ENCODE data around the gene MINDY3.

Gene MINDY3

DNA sequence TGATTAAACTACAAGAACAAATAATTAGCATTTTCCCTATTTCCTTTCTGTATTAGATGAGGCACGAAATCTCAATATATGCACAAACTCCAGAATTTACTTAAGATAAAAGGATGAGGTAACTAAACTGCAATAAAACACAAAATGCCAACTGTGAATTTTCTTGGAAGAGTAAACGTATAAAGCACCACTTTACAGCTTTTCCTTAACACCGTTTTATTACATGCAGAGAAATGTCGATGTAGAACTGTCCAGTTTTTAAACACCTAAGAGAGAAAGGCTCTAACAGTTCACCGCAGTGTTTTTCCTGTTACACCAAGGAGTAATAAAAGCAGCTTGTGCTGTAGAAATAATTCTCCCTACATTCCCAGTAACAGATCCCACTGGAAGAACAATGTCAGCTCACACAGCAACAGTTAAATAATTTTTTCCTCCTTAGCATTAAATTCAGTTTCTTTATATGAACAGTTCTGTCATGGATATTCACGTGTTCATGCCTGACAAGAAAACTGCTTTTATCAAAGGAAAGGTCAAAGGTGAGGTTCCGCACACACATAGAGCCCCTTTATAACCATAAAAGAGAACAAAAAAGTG lies 52.0 kb downstream of the MINDY3 start:
- Histone ChIP-seq H3K9ac (ENCODE audit: low read length in 2 of 2) (no peak overlapping the region), H3K9me3 (ENCODE audit: control insufficient read depth in 2 of 2, low read length in 2 of 2) (no peaks in the 10 kb centered on the region), H3K4me3 (ENCODE audit: low read length in 2 of 2) (no peak overlapping the region), H3K4me1 (ENCODE audit: control insufficient read depth, insufficient read depth, low read length) (no peaks in the 10 kb centered on the region), H3K36me3 (ENCODE audit: control insufficient read depth in 2 of 2, insufficient read depth in 2 of 2, low read length in 2 of 2) (peaks cover 0 to 15% of the 10 kb centered on the region in 2 donors), H3K27me3 (ENCODE audit: control insufficient read depth in 1 of 2, insufficient read depth in 2 of 2, low read length in 2 of 2) (no peaks in the 10 kb centered on the region), H3K27ac (ENCODE audit: low read length) (no peak overlapping the region)

GRCh38 chr10:15805395-15806058 lies 54.8 kb downstream of the MINDY3 start:
- Histone ChIP-seq H3K9ac (ENCODE audit: low read length in 2 of 2) (no peak overlapping the region), H3K4me3 (ENCODE audit: low read length in 2 of 2) (no peak overlapping the region), H3K27me3 (ENCODE audit: control insufficient read depth in 1 of 2, insufficient read depth in 2 of 2, low read length in 2 of 2) (no peaks in the 10 kb centered on the region), H3K9me3 (ENCODE audit: control insufficient read depth in 2 of 2, low read length in 2 of 2) (peaks cover 2 to 8% of the 10 kb centered on the region in 2 donors), H3K27ac (ENCODE audit: low read length) (no peak overlapping the region), H3K36me3 (ENCODE audit: control insufficient read depth in 2 of 2, insufficient read depth in 2 of 2, low read length in 2 of 2) (peaks cover 0 to 16% of the 10 kb centered on the region in 2 donors), H3K4me1 (ENCODE audit: control insufficient read depth, insufficient read depth, low read length) (no peaks in the 10 kb centered on the region)

DNA sequence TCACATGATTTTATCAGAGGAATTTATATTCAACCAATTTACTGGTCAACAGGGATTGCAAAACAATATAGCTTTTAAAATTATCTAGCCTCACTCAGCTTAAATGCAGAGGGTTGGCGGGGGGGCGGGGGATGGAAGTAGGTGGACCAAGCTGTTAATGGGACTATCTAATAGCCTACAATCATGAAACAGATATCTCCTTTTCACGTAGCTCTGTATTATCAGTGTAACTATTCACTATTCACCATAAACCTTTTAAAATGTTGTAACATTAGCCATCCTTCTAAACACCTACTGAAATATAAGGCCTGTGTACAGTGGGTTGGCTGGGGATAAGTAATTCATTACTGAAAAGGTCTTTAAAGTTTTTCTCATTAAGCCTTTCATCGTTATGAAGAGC lies 56.2 kb downstream of the MINDY3 start:
- Histone ChIP-seq H3K36me3 (ENCODE audit: control insufficient read depth in 2 of 2, insufficient read depth in 2 of 2, low read length in 2 of 2) (peaks cover 0 to 18% of the 10 kb centered on the region in 2 donors), H3K9me3 (ENCODE audit: control insufficient read depth in 2 of 2, low read length in 2 of 2) (peaks cover 3 to 8% of the 10 kb centered on the region in 2 donors), H3K27ac (ENCODE audit: low read length) (no peak overlapping the region), H3K4me1 (ENCODE audit: control insufficient read depth, insufficient read depth, low read length) (no peaks in the 10 kb centered on the region), H3K9ac (ENCODE audit: low read length in 2 of 2) (no peak overlapping the region), H3K4me3 (ENCODE audit: low read length in 2 of 2) (no peak overlapping the region), H3K27me3 (ENCODE audit: control insufficient read depth in 1 of 2, insufficient read depth in 2 of 2, low read length in 2 of 2) (no peaks in the 10 kb centered on the region)

DNA sequence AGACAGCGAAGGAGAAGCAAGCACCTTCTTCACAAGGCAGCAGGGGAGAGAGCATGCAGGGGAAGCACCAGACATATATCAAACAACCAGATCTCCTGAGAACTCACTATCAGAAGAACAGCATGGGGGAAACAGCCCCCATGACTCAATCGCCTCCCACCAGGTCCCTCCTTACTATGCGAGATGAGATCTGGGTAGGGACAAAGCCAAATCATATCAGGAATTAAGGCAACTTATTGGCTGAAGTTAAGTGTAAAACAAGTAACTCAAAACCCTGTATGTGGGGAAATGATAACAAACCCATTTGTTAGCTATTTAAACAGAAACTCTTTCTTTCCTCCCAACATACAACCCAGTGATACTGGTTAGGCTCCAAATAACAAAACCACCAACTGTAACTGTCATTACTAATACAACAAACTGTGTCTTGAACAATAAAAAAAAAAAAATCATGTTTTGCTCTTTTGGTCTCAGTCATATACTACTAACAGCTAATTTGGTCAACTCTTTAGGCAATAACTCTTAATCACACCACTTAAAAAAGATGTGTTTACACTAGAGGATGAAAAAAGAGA lies 57.8 kb downstream of the MINDY3 start:
- peaks cover 3 to 8% of the 10 kb centered on the region in 2 donors for H3K9me3 ChIP-seq (ENCODE audit: control insufficient read depth in 2 of 2, low read length in 2 of 2)
- H3K9ac ChIP-seq (ENCODE audit: low read length in 2 of 2) = no peak overlapping the region
- no peak overlapping the region for H3K27ac ChIP-seq (ENCODE audit: low read length)
- H3K36me3 ChIP-seq (ENCODE audit: control insufficient read depth in 2 of 2, insufficient read depth in 2 of 2, low read length in 2 of 2) = peaks cover 0 to 18% of the 10 kb centered on the region in 2 donors
- no peaks in the 10 kb centered on the region for H3K4me1 ChIP-seq (ENCODE audit: control insufficient read depth, insufficient read depth, low read length)
- H3K4me3 ChIP-seq (ENCODE audit: low read length in 2 of 2) = no peak overlapping the region
- no peaks in the 10 kb centered on the region for H3K27me3 ChIP-seq (ENCODE audit: control insufficient read depth in 1 of 2, insufficient read depth in 2 of 2, low read length in 2 of 2)

DNA sequence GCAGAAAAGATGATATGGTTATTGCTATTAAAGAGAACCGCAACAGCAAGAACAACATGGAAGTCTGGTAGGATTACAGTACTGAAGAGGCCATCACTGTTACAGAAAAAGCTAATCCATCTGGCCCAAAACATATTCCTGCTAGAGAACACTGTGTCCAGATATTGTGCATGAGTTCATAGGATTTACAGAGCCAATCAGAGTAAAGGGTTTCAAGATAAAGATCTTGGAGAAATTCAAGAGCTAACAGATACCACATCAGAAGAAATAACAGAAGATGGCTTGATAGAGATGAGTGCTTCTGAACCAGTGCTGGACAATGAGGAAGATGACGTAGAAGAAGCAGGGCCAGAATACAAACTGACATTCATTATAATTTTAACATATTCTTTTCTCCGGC lies 58.7 kb downstream of the MINDY3 start:
- peaks cover 0 to 18% of the 10 kb centered on the region in 2 donors for H3K36me3 ChIP-seq (ENCODE audit: control insufficient read depth in 2 of 2, insufficient read depth in 2 of 2, low read length in 2 of 2)
- H3K27me3 ChIP-seq (ENCODE audit: control insufficient read depth in 1 of 2, insufficient read depth in 2 of 2, low read length in 2 of 2) = no peaks in the 10 kb centered on the region
- no peaks in the 10 kb centered on the region for H3K4me1 ChIP-seq (ENCODE audit: control insufficient read depth, insufficient read depth, low read length)
- peaks cover 3 to 8% of the 10 kb centered on the region in 2 donors for H3K9me3 ChIP-seq (ENCODE audit: control insufficient read depth in 2 of 2, low read length in 2 of 2)
- H3K4me3 ChIP-seq (ENCODE audit: low read length in 2 of 2) = no peak overlapping the region
- H3K9ac ChIP-seq (ENCODE audit: low read length in 2 of 2) = no peak overlapping the region
- H3K27ac ChIP-seq (ENCODE audit: low read length) = no peak overlapping the region

GRCh38 chr10:15801147-15801546 lies 59.2 kb downstream of the MINDY3 start:
- Histone ChIP-seq H3K4me1 (ENCODE audit: control insufficient read depth, insufficient read depth, low read length) (no peaks in the 10 kb centered on the region), H3K36me3 (ENCODE audit: control insufficient read depth in 2 of 2, insufficient read depth in 2 of 2, low read length in 2 of 2) (peaks cover 0 to 17% of the 10 kb centered on the region in 2 donors), H3K27ac (ENCODE audit: low read length) (no peak overlapping the region)

GRCh38 chr10:15797346-15797745 lies 63.0 kb downstream of the MINDY3 start:
- no peaks in the 10 kb centered on the region for H3K27me3 ChIP-seq (ENCODE audit: control insufficient read depth in 1 of 2, insufficient read depth in 2 of 2, low read length in 2 of 2)
- H3K9ac ChIP-seq (ENCODE audit: low read length in 2 of 2) = no peak overlapping the region
- H3K27ac ChIP-seq (ENCODE audit: low read length) = no peak overlapping the region
- peaks cover 3 to 8% of the 10 kb centered on the region in 2 donors for H3K9me3 ChIP-seq (ENCODE audit: control insufficient read depth in 2 of 2, low read length in 2 of 2)
- peaks cover 0 to 6% of the 10 kb centered on the region in 2 donors for H3K36me3 ChIP-seq (ENCODE audit: control insufficient read depth in 2 of 2, insufficient read depth in 2 of 2, low read length in 2 of 2)
- H3K4me1 ChIP-seq (ENCODE audit: control insufficient read depth, insufficient read depth, low read length) = no peaks in the 10 kb centered on the region
- no peak overlapping the region for H3K4me3 ChIP-seq (ENCODE audit: low read length in 2 of 2)

More at GRCh38 chr10:15801147-15801546, 59.2 kb downstream of the MINDY3 start:
- Histone ChIP-seq H3K4me3 (ENCODE audit: low read length in 2 of 2) (no peak overlapping the region), H3K27me3 (ENCODE audit: control insufficient read depth in 1 of 2, insufficient read depth in 2 of 2, low read length in 2 of 2) (no peaks in the 10 kb centered on the region), H3K9me3 (ENCODE audit: control insufficient read depth in 2 of 2, low read length in 2 of 2) (peaks cover 3 to 8% of the 10 kb centered on the region in 2 donors), H3K9ac (ENCODE audit: low read length in 2 of 2) (no peak overlapping the region)

GRCh38 chr10:15796762-15797161 lies 63.5 kb downstream of the MINDY3 start:
- no peak overlapping the region for H3K4me3 ChIP-seq (ENCODE audit: low read length in 2 of 2)
- no peaks in the 10 kb centered on the region for H3K4me1 ChIP-seq (ENCODE audit: control insufficient read depth, insufficient read depth, low read length)
- no peak overlapping the region for H3K27ac ChIP-seq (ENCODE audit: low read length)
- peaks cover 0 to 6% of the 10 kb centered on the region in 2 donors for H3K36me3 ChIP-seq (ENCODE audit: control insufficient read depth in 2 of 2, insufficient read depth in 2 of 2, low read length in 2 of 2)
- H3K9me3 ChIP-seq (ENCODE audit: control insufficient read depth in 2 of 2, low read length in 2 of 2) = peaks cover 3 to 8% of the 10 kb centered on the region in 2 donors
- H3K27me3 ChIP-seq (ENCODE audit: control insufficient read depth in 1 of 2, insufficient read depth in 2 of 2, low read length in 2 of 2) = no peaks in the 10 kb centered on the region
- no peak overlapping the region for H3K9ac ChIP-seq (ENCODE audit: low read length in 2 of 2)

DNA sequence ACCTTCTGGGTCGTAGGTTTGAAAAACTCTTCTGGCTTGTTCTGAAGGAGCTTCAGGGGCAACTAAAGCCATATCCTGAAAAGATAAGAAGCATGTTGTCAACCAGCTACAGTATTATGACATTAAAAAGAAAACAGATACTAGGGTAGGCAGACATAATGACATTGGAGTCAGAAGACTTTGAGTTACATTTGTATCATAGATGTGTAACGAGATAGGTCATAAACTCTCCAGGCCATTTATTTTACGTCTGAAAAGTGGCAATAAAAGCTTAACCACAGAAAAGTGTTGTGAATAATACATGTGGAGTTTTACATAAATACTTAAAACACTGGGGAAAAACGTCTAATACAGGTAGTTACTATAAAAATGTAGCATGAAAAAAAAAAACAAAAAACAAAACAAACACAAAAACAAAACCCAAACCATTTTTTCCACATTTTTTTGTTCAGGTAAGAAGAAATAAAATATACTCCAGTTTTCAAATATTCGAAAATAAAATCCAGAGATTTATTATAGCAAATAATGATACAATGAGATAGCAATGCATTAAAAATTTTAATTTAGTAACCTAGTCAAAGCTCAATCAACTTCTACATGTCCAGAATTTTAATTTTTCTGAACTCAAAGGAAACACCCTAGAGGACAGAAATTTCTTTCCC lies 64.1 kb downstream of the MINDY3 start:
- Histone ChIP-seq H3K4me1 (ENCODE audit: control insufficient read depth, insufficient read depth, low read length) (no peaks in the 10 kb centered on the region), H3K4me3 (ENCODE audit: low read length in 2 of 2) (no peak overlapping the region), H3K27me3 (ENCODE audit: control insufficient read depth in 1 of 2, insufficient read depth in 2 of 2, low read length in 2 of 2) (no peaks in the 10 kb centered on the region), H3K27ac (ENCODE audit: low read length) (no peak overlapping the region), H3K36me3 (ENCODE audit: control insufficient read depth in 2 of 2, insufficient read depth in 2 of 2, low read length in 2 of 2) (peaks cover 0 to 6% of the 10 kb centered on the region in 2 donors), H3K9me3 (ENCODE audit: control insufficient read depth in 2 of 2, low read length in 2 of 2) (peaks cover 3 to 7% of the 10 kb centered on the region in 2 donors), H3K9ac (ENCODE audit: low read length in 2 of 2) (no peak overlapping the region)

DNA sequence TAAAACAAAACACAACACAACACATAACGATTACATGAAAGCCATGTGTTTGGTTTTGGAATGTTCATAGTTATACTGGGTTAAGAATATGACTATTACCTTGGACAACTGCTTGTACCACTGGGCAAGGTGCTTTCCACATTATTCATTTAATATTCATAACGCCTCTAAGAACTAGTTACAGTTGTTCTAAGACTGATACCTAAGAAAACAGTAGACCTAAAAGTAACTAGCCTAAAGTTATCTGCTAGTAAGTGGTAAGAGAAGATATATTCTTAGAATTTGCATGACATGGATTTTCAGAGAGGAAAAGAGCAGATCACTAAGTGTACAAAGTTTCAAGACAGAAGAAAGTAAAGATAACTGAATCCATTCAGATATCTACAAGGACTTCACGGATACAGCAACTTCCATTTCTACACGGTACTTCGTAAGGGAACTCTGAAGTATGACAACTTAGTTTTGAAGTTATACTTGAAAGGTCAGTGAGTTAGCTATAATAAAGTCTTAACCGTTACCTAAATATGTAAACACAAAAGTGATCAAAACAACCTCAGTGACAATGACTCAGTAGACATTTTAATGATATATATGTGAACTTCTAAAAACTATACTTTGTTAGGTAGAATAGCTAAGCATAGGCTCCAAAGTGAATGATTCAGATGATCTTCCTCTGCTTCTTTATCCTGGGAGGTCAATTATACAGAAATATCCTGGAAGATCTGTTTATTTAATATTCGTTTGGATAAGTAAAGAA lies 65.1 kb downstream of the MINDY3 start:
- Histone ChIP-seq H3K4me1 (ENCODE audit: control insufficient read depth, insufficient read depth, low read length) (no peaks in the 10 kb centered on the region), H3K27ac (ENCODE audit: low read length) (no peak overlapping the region), H3K27me3 (ENCODE audit: control insufficient read depth in 1 of 2, insufficient read depth in 2 of 2, low read length in 2 of 2) (no peaks in the 10 kb centered on the region), H3K9ac (ENCODE audit: low read length in 2 of 2) (no peak overlapping the region), H3K4me3 (ENCODE audit: low read length in 2 of 2) (no peak overlapping the region), H3K36me3 (ENCODE audit: control insufficient read depth in 2 of 2, insufficient read depth in 2 of 2, low read length in 2 of 2) (peaks cover 0 to 4% of the 10 kb centered on the region in 2 donors), H3K9me3 (ENCODE audit: control insufficient read depth in 2 of 2, low read length in 2 of 2) (no peaks in the 10 kb centered on the region)

Measured in stomach smooth muscle (tissue), 2 donors.